Measurements from ENCODE around the gene POU6F1. TPM values are rescaled to one million over a fixed set of nuclear protein-coding genes. Genes with fewer than 3 reads are reported as not detected.
"Not testable (repeated sequence)": the region's sequence is repeated elsewhere in the genome, so short reads cannot be mapped to it uniquely, and the experiment has no call there.

Gene POU6F1
- polyA plus RNA-seq, 3 donors: 7.7 to 13.6 (median 12.9) TPM

GRCh38 chr12:51232642-51233041 is 14.8 kb upstream of the POU6F1 start:
- DNase-seq: no peak

GRCh38 chr12:51229116-51229809 is 11.4 kb upstream of the POU6F1 start:
- no peak for DNase-seq

DNA sequence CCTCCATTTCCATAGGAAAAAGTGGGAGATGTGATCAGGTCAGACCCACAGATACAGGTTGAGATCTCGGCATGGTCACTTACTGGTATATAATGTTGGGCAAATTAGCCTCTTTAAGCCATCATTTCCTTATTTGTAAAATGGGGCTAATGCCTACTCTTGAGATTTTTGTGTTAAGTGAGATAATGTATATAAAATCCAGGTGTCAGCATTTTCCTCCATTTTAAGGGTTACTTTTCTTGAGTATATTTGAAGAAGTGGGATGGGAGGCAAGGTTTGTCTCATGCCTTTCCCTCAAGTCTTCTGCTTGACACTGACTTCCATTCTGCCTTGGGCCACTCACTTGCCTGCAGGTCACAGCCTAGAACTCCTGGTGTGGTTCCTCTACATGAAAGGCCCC is 10.1 kb upstream of the POU6F1 start:
- DNase-seq: no peak

DNA sequence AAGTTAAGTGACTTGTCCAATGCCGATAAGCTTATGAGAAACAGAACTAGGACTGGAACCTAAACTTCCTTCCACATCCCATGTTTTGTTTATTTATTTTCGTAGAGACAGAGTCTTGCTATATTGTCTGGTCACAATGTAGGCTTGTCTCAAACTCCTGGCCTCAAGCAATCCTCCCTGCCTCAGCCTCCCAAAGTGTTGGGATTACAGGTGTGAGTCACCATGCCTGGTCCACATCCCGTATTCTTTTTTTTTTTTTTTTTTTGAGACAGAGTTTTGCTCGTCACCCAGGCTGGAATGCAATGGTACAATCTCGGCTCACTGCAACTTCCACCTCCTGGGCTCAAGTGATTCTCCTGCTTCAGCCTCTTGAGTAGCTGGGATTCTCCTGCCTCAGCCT is 9.2 kb upstream of the POU6F1 start:
- DNase-seq: not testable (repeated sequence)

DNA sequence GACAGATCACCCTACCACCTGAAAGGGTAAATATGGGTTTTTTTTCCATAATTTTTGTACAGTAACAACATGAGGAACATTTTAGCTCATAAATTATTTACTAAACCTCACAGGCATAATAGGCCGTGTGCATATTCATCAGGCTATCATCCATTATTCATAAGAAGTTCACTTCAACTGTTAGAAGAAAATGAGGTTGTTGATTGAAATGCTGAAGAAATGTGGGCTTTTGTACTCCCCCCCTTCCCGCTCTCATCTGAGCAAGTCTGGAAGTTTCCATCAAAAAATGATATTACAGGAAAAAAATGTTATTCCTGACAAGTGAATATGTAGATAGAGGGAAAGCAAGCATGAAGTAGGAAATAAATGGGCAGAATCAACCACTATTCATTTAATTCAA is 7.9 kb upstream of the POU6F1 start:
- no peak for DNase-seq

- DNase-seq: no peak
Measured at GRCh38 chr12:51225234-51225633, 7.4 kb upstream of the POU6F1 start.

GRCh38 chr12:51224625-51225024 is 6.8 kb upstream of the POU6F1 start:
- no peak for DNase-seq

DNA sequence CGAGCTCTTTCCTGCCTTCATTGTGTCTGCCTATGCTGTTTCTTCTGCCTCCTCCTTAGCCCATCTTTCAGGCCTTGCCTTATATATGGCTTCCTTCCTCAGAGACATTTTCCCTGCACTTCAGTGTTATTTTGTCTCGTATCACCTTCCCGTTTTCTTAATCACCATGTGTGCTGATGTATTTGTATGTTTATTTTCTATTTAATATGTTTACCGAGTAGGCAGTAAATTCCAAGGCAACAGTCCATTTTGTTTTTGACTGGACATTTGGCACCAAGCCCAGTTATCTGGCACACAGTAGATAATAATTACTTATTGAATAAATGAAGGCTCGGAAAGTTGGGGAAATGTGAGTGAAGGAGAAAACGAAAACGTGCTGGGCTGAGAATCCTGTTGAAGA is 4.6 kb upstream of the POU6F1 start:
- DNase-seq: no peak

DNA sequence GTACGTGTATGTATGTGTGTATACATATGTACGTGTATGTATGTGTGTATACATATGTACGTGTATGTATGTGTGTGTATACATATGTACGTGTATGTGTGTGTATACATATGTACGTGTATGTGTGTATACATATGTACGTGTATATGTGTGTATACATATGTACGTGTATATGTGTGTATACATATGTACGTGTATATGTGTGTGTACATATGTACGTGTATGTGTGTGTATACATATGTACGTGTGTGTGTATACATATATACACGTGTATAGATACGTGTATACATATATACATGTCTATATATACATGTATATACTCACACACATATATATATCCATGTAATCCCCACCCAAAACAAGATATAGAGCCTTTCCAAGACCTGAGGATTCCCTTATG is 2.0 kb upstream of the POU6F1 start:
- not testable (repeated sequence) for DNase-seq

DNA sequence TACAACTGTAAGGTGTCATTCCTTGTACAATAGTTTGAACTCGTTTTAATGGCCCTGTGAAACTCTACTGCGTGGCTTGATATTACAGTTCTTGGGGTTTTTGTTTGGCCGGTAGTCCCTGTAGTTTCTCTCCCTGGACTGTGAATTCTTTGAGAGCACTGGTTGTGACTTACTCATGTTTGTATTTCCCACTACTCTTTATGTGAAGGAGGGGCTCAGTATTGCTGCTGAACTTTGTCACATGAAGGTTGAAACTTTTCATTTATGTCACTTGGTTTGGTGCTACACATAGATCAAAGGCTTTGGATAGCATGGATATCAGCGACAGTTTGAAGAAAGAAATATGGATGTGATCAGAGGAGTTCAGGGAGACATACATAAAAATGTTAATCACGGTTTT is 1.5 kb upstream of the POU6F1 start:
- no peak for DNase-seq

DNA sequence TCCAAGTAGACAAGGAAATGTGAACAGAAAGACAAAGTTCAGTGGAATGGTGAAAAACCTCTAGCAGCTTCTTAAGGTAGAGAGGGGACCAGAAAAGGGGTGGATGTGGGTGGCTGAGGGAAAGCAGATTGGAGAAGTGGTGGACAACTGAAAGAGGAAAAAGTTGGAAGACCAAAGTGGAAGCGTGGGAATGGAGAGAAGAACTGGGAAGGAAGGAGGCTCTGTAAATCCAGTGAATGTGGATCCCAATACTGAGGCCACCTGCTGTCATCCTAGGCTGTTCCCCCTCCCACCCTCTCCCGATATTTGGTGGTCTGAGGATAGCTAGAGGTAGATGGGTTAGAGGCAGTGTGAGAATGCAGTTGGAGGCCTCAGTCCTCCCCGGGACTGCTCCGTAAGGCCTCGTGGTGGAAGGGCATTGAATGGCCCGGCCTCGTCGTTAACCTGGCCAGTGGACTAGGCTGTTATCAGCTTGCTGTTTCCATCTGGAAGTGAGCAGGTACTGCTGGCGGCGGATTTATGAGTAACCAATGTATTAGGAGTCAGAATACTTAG is 822 bp upstream of the POU6F1 start:
- DNase-seq: no peak

- DNase-seq: peak; percentile 45
Measured at GRCh38 chr12:51217133-51217967, 512 bp downstream of the POU6F1 start.

DNA sequence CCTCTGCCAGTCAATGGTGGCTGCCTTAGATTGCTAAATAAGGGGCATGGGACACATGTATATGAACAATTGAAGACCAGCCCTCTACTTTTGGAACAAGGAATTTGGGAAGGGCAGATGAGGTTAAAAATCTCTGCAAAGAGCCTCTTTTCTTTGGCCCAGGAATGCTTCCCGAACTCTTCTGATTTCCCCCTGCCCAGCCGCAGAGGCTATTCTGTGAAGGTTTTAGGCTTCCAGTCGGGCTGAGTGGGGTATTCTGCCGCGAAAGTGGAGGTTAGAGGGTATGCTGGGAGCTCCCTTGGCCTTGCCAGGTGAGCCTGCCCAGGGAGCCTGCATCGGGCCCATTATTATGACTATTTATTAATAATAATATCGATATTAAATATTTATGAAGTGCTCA is 1.2 kb downstream of the POU6F1 start:
- no peak for DNase-seq

GRCh38 chr12:51214895-51215294 is 3.0 kb downstream of the POU6F1 start:
- DNase-seq: no peak

- no peak for DNase-seq
Measured at GRCh38 chr12:51210690-51211395, 7.0 kb downstream of the POU6F1 start.

DNA sequence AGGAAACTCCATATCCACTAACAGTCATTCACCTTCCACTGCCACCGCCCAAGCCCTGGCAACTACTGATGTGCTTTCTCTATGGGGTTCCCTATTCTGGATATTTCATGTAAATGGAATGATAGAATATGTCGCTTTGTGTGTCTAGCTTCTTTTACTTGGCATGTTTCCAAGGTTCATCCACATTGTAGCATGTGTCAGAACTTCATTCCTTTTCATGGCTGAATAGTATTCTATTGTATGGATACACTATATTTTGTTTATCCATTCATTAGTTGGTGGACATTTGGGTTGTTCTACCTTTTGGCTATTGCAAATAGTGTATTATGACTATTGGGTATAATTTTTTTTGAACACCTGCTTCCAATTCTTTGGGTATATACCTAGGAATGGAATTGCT is 8.6 kb downstream of the POU6F1 start:
- no peak for DNase-seq

DNA sequence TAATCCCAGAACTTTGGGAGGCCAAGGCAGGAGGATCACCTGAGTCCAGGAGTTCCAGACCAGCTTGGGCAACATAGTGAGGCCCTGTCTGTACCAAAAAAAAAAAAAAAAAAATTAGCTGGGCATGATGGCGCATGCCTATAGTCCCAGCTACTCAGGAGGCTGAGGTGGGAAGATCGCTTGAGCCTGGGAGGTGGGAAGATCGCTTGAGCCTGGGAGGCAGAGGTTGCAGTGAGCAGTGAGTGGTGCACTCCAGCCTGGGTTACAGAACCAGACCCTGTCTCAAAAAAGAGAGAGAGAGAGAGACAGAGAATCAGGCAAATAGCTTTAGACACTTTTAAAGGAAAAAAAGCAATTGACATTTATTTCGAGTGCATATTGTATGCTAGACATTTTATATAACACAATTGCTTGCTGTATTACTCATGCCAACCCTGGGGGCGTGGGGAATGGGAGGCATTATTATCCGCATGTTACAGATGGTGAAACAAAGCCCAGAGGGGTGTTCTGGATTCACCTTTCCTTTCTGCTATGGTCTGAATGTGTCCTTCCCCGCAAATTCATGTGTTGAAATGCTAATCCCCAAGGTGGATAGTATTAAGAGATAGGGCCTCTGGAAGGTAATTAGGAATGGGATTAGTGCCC is 9.7 kb downstream of the POU6F1 start:
- no peak for DNase-seq

- no peak for DNase-seq
Measured at GRCh38 chr12:51205350-51205749, 12.5 kb downstream of the POU6F1 start.

DNA sequence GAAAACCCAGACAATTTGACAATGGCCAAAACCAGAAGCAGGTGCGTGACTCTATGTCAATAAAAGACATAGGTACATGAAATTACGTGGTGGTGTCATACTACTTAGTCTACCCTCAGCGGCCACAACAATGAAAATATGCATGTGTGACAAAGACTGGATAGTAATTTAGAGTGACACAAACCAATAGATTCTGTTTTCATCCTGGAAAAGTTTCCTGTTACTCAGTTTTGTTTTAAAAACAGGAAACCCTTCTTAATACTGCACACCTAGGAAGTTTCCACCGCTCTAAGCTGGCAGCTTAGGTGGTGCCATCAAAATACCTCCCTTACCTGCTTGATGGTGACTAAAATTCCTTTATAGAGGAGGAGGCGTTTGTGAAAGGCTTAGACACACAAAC is 15.1 kb downstream of the POU6F1 start:
- DNase-seq: no peak

- DNase-seq: no peak
Measured at GRCh38 chr12:51200806-51201205, 17.1 kb downstream of the POU6F1 start.

DNA sequence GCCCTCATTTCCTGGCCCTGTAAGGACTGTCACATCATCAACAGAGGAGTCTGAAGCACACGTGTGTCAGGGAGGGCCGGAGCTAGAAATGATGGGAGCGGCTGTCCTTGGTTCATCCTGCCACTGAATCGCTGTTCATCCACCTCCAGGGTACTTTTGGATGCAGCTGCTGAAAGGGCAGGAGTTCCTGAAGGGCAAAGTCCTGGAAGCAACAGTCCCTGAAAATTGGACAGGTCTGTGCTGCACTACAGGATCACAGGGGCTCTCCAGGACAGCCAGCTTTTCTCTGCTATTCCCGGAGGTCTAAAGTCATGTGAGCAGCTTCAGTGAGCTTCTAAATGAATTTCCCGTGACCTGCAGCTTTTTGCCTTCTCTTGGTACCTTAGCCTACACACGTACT is 17.7 kb downstream of the POU6F1 start:
- no peak for DNase-seq

DNA sequence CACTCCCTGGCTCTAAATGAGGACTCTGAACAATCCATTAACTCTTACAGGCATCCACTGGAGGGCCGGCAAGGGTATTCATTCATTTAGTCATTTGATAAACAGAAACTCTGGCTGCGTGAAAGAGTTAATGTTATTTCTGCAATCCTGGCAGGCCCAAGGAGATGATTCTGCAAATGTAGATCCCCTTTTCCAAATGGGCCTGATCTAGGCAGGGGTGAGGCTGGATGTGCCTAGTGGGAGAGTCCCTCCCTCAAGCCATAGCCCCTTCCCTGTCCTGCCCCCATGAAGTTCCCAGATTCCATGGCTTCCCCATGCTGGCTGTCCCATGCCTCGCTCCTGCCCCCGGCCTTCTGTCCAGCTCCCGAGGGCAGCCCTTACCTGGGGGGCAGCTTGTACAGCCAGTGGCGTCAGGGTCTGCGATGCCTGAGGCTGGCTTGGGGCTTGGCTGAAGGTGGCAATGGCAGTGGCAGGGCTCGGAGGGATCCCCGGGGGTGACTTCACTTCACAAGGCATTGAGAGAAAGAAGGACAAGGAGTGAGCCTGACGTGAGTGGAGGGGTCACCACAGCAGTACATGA is 18.4 kb downstream of the POU6F1 start:
- no peak for DNase-seq

Measured in renal pelvis (tissue), 4 donors.